Measurements from ENCODE around the gene MTHFS.

GRCh38 chr15:79862191-79862590 lies 34.6 kb downstream of the MTHFS start:
- TF ChIP-seq EZH2 (IDR thresholded peaks at IDR 0.05; ENCODE audit: low read length, missing control alignments) (no peak), CTCF (conservative IDR thresholded peaks at IDR 0.05 in 1 of 2, IDR thresholded peaks at IDR 0.05 in 1 of 2; ENCODE audit: low read depth in 1 of 2, low read length in 2 of 2) (no peak)
